ENCODE results near the gene TBC1D24. TPM values are rescaled to one million over a fixed set of nuclear protein-coding genes. Genes with fewer than 3 reads are reported as not detected.
A peak's percentile ranks its signal among the peaks of the same experiment; 100 is the strongest.
"Not testable (repeated sequence)": the region's sequence is repeated elsewhere in the genome, so short reads cannot be mapped to it uniquely, and the experiment has no call there.

TBC1D24 gene
- total RNA-seq, 1 donor from 2014 or later, result 25.0 TPM

DNA sequence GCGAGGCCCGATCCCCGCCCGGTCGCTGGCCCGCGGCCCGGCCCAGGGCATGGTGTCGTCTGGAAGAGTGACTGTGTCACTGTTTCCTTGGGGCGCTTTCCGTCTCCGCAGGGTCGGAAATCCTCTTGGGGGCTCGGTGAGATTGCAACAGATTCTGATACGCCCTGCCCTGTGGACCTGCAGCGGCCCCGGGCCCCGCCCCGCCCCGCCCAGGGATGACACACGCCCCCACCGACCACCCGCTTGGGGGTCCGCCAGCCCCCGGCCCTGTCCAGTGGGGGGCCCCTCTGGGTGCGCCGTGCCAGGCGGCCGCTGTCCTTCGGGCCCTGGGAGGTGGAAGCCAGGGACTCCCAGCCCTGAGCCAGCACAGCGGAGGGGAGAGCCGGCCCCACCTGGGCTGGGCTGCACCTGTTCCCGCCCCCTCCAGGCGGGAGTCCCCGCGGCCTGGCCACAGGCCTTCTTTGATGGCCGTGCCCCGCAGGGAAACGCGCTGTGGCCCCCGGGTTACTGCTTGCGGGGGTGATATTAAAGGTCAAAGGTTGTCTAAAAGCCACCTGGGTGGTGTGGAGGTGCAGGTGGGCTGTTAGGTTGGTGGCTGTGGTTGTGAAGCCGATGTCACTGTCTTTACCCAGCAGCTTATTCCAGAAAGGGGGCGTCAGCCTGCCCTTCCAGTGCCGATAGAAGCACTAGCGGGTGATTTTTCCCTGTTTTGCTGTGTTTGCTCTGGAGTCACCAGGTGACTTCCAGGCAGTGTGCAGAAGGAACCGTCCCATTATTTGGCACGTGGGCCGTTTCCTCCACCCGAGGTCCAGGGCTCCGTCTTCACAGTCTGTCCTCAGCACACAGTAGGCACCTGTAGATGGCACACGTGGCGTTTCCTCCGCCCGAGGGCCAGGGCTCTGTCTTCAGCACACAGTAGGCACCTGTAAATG lies 752 bp downstream of the TBC1D24 start:
- Mint-ChIP-seq H3K4me1 (peaks cover 19% of the 10 kb centered on the region), H3K27me3 (ENCODE audit: low read depth) (peaks cover 3% of the 10 kb centered on the region), H3K9me3 (no peaks in the 10 kb centered on the region), H3K27ac (no peak overlapping the region), H3K4me3 (peak overlapping the region; percentile 68), H3K36me3 (no peaks in the 10 kb centered on the region)
- TF ChIP-seq, protein P1, sequence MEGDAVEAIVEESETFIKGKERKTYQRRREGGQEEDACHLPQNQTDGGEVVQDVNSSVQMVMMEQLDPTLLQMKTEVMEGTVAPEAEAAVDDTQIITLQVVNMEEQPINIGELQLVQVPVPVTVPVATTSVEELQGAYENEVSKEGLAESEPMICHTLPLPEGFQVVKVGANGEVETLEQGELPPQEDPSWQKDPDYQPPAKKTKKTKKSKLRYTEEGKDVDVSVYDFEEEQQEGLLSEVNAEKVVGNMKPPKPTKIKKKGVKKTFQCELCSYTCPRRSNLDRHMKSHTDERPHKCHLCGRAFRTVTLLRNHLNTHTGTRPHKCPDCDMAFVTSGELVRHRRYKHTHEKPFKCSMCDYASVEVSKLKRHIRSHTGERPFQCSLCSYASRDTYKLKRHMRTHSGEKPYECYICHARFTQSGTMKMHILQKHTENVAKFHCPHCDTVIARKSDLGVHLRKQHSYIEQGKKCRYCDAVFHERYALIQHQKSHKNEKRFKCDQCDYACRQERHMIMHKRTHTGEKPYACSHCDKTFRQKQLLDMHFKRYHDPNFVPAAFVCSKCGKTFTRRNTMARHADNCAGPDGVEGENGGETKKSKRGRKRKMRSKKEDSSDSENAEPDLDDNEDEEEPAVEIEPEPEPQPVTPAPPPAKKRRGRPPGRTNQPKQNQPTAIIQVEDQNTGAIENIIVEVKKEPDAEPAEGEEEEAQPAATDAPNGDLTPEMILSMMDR (IDR thresholded peaks at IDR 0.05; ENCODE audit: unreplicated experiment), result no peak
- no peak for DNase-seq (ENCODE audit: low spot score in 2 of 2, unreplicated experiment in 2 of 2)

DNA sequence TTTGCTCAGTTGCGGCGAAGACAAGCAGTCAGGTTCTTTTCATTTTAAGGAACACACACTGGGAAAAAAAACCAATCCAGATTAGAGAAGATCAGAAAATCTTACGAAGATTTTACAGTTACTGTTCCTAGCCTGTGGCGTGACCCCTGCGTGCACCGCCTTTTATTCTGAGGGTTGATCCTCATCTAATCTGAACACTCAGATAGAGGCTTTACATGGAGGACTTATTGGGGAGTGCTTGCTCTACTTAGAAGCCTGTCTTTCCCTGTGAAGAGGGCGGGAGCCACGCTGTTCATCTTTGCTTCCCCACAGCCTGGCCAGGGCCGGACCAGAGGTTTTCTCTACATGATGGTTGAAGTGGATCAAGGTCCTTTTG lies 1.4 kb downstream of the TBC1D24 start:
- H3K27me3 Mint-ChIP-seq (ENCODE audit: low read depth), result peaks cover 3% of the 10 kb centered on the region
- peaks cover 19% of the 10 kb centered on the region for H3K4me1 Mint-ChIP-seq
- H3K4me3 Mint-ChIP-seq, result peak overlapping the region; percentile 68
- no peaks in the 10 kb centered on the region for H3K36me3 Mint-ChIP-seq
- no peak for DNase-seq (ENCODE audit: low spot score in 2 of 2, unreplicated experiment in 2 of 2)
- H3K27ac Mint-ChIP-seq, result no peak overlapping the region
- TF ChIP-seq, protein P1 (IDR thresholded peaks at IDR 0.05; ENCODE audit: unreplicated experiment), result no peak
- no peaks in the 10 kb centered on the region for H3K9me3 Mint-ChIP-seq

DNA sequence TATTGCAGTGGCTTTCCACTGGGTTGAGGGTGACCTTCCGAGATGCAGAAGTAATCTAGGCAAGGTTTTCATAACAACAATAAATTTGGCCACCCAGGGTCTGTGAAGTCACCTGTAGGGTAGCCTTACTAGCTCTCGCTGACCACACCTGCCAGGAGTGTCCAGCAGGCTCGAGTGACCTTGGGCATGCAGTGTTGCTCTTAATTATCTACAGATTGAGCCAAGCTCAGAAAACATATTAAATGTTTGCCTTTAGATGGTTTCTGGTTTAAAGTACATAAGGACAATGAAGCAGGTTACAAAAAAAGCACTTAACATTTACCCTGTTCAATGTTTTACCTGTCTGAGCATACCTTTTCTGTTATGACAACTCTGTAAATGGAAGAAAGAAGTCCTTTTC lies 1.8 kb downstream of the TBC1D24 start:
- Mint-ChIP-seq H3K36me3 (no peaks in the 10 kb centered on the region), H3K27me3 (ENCODE audit: low read depth) (peaks cover 3% of the 10 kb centered on the region), H3K27ac (no peak overlapping the region), H3K9me3 (no peaks in the 10 kb centered on the region), H3K4me3 (peak overlapping the region; percentile 68), H3K4me1 (peaks cover 19% of the 10 kb centered on the region)
- TF ChIP-seq, protein P1 (IDR thresholded peaks at IDR 0.05; ENCODE audit: unreplicated experiment), result no peak
- DNase-seq (ENCODE audit: low spot score in 2 of 2, unreplicated experiment in 2 of 2), result no peak

DNA sequence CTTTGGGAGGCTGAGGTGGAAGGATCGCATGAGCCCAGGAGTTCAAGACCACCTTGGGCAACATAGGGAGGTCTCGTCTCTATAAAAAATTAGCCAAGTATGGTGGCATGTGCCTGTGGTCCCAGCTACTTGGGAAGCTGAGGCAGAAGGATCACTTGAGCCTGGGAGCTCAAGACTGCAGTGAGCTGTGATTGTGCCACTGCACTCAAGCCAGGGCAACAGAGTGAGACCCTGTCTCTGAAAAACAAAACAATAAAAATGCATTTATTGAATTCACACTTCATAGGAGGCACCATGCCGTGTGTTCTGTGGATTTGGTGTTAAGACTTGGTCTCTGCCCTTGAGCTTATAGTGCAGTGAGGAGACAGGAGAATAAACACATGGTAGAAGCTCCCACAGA lies 2.4 kb downstream of the TBC1D24 start:
- TF ChIP-seq, protein P1 (IDR thresholded peaks at IDR 0.05; ENCODE audit: unreplicated experiment), result no peak
- Mint-ChIP-seq H3K4me3 (peak overlapping the region; percentile 68), H3K4me1 (peaks cover 19% of the 10 kb centered on the region), H3K9me3 (no peaks in the 10 kb centered on the region), H3K27me3 (ENCODE audit: low read depth) (peaks cover 3% of the 10 kb centered on the region), H3K27ac (no peak overlapping the region), H3K36me3 (no peaks in the 10 kb centered on the region)
- DNase-seq (ENCODE audit: low spot score in 2 of 2, unreplicated experiment in 2 of 2), result no peak

DNA sequence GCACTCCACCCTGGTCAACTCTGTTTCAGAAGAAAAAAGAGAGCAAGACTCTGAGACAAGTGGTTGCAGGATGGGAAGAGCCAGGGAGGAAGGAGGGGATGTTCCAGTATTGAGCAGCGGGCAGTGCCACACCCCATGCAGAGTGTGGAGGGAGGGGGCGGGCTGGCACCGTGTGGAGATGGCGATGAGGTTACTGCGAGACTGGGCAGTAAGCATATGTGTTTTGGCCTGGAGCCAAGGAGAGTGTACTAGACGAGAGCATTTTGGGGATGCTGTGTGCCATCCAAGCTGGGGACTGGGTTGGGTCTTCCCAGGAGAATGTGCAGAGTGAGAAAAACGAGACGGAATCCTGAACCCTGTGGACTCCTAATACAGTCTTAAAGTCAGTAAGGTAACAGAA lies 3.4 kb downstream of the TBC1D24 start:
- TF ChIP-seq, protein P1 (IDR thresholded peaks at IDR 0.05; ENCODE audit: unreplicated experiment), result no peak
- no peak overlapping the region for H3K4me3 Mint-ChIP-seq
- H3K27me3 Mint-ChIP-seq (ENCODE audit: low read depth), result peaks cover 3% of the 10 kb centered on the region
- no peaks in the 10 kb centered on the region for H3K36me3 Mint-ChIP-seq
- no peaks in the 10 kb centered on the region for H3K9me3 Mint-ChIP-seq
- H3K27ac Mint-ChIP-seq, result no peak overlapping the region
- DNase-seq (ENCODE audit: low spot score in 2 of 2, unreplicated experiment in 2 of 2), result no peak
- H3K4me1 Mint-ChIP-seq, result peaks cover 18% of the 10 kb centered on the region

DNA sequence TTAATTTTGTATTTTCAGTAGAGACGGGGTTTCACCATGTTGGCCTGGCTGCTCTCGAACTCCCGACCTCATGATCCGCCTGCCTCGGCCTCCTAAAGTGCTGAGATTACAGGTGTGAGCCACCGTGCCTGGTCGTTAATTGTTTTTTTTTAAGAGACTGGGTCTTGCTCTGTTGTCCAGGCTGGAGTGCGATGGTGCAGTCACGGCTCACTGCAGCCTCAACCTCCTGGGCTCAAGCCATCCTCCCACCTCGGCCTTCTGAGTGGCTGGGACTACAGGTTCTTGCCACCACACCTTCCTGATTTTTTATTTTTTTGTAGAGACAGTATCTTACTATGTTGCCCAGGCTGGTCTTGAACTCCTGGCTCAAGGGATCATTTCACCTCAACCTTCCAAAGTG lies 5.1 kb downstream of the TBC1D24 start:
- H3K36me3 Mint-ChIP-seq; H3K4me3 Mint-ChIP-seq; H3K9me3 Mint-ChIP-seq; H3K27ac Mint-ChIP-seq; H3K27me3 Mint-ChIP-seq (ENCODE audit: low read depth); DNase-seq (ENCODE audit: low spot score in 2 of 2, unreplicated experiment in 2 of 2): not testable (repeated sequence)
- peaks cover 18% of the 10 kb centered on the region for H3K4me1 Mint-ChIP-seq

All from mesothelial cell of epicardium (in vitro differentiated cells).